Activated CD8-positive, alpha-beta memory T cell treated with anti-CD3 and anti-CD28 coated beads for 4 hours (primary cell): ENCODE data around the gene XPO6.
A peak's percentile ranks its signal among the peaks of the same experiment; 100 is the strongest.
"Not testable (repeated sequence)": the region's sequence is repeated elsewhere in the genome, so short reads cannot be mapped to it uniquely, and the experiment has no call there.

Experiments used
- DNase-seq, 2 donors: peaks; one replicate each; pipeline ENCODE4 v3.0.0-alpha.2; 2020; ENCODE audit warnings: low read depth in 2 of 2

Gene XPO6

DNA sequence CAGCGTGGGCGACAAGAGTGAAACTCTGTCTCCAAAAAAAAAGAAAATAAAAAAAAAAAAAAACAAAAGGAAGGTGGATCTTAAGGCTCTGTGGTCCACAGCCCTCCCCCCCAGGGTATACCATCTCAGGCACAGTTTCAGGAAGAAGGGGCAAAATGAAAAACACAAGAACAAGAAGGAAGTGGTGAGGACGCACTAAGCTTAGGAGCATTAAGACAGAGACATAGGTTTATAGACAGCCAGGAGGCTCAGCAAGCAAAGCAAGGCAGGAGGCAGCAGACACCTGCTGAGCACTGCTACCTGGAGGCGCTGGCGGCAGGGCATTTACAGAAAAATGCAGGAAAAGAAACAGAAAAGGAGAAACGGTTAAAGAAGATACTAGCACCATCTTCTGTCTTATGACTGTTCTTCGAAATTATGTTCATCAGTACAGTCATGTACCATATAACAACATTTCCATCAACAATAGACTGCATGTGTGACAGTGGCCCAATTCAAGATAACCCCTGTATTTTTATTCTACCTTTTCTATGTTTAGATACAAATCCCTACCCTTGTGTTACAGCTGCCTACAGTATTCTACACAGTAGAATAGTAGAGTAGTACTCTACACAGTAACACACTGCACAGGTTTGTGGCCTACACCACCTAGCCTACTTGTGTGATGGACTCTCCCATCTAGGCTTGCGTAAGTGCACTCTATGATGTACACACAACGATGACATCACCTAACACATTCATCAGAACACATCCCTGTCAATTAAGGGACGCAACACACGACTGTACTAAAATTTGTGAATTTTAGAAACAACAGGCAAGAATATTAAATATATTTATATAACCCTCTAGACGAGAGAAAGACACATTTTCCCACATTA is 62.5 kb downstream of the XPO6 start:
- DNase-seq, result no peak

DNA sequence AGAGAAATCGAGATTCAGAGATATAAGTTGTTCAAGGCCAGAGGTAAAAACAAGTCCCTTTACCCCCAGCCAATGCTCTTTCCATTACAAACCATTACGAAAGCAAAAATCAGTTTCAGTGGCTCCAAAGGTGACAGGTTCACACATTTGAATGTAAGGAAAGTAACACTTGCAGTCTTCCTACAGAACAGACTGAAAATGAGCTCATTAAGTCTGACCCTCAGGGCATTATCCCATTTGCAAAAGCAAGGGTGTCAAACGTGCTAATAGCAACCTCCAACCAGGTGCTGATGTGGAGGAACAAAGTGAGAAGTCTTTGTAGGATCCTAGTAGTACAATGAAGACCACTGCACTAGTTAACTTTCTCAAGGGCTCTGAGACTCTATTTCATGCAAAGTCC is 65.2 kb downstream of the XPO6 start:
- no peak for DNase-seq

DNA sequence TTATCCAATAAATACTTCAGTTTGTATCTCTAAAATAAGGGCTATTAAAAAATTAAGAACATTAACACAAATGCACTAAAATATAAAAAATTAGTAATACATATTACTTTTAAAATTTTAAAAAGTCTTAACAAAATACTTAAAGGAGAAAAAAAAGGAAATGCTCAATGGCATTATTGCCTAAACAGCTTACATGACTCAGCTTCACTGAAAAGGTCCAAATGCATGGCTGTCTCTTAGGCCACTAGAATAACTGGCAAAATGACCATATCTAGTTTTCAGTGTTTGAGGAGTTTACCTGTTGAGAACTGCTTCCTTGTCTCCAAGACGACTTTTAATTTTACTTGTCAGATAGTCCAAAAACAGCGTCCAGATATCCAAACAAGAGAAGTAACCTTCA is 66.0 kb downstream of the XPO6 start:
- DNase-seq, result no peak

DNA sequence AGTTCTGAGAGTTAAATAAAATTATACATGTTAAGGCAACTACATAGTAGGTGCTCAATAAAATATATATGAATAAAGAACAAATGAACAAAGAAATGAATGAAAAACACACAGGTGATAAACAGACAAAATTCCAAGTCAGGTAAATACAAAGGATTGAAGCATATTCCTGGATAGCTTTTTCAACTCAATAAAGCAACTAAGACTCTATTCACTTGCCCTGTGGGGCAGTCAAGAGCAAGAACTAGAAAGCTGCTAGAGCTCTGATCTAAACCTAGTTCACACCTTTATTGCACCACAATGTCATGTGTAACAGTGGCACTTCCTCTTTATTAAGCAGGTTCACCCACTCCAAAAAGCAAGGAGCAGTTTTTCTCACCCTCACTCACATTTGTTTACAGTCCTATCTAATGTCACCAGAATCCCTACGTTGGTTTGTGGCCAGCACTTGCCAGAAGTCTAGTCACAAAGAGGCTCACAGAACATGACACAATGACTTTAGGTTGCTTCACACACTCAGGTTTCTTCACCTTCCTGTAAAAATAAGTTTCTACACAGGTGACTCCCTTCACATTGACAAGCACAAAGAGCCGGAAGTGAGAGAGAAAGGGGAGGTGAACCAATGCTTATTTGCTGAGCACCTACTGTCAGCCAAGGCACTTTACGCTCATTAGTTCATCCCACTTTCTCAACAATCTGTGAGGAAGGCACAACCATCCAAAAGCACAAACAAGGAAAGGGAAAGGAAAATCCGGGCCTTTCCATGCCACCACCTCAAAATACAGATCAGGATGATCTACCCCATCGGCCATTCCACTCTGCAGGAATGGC is 70.8 kb downstream of the XPO6 start:
- DNase-seq, result peak; percentile 24 to 38

DNA sequence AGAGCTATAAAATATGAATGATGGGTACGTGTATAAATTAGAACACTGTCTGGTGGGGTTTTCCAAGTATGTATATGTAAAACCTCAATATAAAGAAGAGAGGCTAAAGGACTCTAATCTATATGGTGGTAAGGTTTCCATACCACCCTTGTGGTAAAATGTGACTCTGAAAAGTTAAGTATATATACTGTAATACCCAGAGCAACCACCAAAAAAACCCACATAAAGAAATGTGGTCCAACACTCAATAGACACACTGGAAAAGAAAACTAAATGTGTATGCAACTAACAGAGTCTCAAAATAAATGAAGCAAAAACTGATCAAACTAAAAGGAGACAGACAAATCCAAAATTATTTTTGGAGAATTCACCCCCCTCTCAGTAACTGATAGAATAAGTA is 72.2 kb downstream of the XPO6 start:
- DNase-seq, result no peak

DNA sequence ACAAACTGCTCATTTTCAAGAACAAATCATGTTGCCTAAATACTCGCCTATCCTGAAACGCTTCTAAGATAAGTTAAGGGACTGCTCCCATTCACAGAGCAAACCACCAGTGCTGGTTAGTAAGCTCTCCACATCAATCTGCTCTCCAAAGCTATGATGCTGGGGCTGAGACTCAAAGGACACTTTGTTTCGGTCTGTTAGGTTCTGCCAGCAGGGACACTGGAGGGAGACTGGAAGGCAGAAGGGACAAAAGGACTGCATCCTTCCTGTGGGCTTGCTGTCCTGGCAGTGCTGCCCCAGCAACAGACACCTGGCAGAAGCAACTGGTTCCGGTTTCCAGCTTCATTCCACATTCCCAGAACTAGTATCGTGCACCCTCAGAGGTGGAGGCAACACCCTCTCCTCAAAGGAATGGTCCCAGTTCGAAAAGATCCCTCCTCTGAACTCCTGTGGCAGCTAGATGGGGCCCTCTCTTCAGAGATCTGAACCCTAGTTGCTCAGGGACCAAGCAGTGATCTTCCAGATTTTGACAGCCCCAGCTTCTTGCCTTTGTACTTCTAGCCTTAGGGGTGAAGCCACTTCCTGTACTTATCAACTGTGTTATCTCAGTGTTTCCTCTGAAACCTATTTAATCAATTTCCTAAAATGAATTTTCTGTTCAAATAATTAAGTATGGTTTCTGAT is 74.9 kb downstream of the XPO6 start:
- peak in 1 of 2 donors; percentile 12 for DNase-seq

DNA sequence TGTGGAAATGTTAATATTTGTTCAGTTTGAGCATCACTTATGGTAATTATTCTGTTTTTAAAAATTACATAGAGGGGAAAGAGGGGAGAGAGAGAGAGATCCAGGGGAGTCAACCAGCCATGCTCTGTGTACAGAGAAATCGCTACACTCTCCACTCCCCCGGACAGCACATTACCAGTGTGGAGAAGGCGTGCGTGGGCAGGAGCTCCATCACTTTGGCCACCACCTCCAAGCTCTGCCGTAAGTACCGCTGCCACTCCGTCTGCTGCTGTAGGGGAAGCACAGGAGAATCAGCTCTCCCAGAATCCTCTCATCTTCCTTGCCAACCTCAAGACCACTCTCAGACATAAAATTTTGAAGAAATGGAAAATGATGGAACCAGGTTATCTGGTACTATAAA is 78.1 kb downstream of the XPO6 start:
- no peak for DNase-seq

DNA sequence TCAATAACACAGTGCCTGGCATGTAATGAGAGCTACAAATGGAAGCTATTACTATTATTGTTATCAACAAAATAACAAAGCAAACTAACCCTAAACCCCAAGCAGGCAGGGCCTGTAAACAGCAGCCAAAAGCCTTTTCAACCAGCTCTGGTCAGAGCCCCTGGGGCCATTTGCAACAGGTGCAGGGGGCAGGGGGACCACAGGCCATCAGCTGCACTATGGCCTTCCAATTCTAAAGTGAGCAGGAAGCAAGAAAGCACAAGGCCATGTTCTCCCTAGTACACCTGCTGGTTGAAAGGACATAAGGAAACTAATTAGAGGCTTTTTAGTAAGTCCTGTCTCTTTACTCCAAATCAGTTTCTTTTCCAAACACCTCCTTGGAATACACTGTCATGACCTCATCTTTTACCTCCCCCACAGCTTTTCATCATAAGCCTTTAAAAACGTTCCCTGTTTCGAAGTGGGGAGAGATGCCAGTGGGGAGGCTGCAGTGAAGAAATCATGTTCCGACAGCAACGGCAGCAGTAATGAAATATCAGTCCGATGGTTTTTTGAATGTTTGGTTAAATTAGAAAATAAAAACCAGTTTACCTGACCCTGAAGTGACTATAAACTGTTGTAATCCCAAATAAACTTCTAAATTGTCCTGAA is 79.9 kb downstream of the XPO6 start:
- no peak for DNase-seq

DNA sequence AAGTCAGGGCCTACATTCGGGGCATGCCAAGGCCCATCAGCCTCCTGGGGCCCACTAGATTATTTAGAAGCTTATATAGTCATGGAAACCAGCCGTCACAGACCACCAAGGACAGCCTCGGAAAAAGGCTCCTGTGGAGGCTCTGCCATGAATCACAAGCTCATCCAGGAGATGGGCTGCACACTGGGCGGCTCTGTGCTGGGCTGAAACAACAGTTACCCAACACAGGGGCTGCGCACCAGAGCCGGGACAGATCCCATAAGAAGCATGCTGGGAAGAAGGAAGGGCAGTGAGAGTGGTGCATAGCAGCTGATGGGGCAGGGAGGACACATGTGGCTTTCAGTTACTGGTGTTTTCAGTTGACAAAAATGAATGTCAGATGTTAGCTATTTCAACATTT is 80.6 kb downstream of the XPO6 start:
- DNase-seq, result no peak

DNA sequence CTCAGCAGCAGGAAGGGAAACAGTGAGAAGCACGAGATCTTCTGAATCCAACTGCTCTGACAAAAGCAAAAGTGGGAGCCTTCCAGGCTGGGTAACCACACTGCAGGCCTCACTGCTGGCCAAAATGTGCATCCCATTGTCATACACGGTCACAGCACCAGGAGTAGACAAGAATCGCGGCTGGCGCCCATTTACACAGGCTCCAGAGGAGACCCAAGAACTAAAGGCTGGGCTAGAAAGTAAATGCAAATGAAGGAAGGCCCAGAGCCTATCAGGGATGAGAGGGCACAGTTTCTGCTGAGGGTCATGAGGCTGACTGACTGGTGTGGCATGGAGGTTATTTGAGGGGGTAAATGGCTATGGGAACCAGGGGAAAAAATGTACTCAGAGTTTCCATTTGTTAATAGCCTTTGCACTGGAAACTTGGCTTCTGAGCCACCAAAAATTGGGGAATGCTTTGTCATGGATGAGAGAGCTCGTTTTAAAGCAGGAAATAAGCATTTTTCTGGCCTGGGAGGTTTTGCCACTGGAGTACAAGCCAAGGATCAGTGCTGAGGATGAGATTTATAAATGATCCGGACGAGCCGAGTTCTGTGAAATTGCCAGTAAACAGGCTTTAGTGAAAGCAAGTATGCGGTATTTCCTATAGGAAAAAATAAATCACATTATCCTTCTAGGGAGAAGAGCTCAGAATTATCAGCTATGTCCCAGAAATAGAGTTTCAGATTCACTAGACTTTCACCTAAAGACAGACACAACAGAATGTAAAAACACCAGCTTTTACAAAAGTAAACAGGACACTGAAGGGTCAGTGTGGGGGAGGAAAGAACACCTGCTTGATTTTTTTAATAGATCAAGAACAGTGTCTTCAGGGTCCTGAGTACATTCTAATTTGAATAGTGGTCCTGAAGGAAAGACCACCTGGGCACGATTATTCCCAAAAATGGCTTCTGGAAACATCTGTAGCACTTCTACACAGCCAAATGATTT is 81.4 kb downstream of the XPO6 start:
- DNase-seq, result no peak

DNA sequence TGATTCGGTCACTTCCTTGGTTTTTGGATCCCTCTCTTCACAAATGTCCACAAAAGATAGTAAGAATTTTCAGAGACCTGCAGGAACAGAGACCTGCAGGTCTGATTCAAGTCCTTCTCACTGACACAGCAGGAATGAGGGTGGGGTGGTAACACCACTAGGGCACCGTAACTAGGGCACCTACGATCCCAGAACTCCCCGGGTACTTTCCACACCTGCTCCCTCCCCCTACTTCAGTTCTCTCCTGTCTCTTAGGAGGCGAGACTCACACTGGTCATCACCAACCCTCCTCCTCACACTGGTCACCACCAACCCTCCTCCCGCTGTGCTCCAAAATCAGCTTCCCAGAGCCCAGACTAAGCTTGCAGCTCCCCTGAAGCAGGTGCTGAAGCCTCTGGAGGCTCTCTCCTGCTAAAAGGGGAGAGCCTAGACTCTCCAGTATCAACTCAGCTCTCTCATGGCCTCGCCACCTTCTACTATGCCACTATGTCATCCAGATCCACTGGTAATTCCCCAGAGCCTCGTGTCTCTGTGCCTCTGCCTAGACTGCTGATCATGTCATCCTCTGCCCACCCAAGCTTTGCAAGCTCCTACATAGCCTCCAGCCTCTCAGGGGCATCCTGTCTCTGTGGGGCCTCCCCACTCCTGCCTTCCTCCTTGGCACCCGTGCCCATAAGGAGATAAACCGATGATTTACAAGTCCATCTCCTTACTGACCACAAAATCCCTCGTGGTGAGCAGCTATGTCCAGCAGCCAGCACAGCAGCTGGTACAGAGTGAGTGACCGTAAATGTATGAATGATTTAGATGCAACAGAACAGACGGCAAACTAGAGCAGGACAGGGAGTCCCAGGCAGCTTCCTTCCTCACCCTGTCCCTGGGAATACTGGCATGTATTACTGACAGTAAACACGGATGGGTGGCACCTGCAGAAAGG is 84.8 kb downstream of the XPO6 start:
- no peak for DNase-seq

DNA sequence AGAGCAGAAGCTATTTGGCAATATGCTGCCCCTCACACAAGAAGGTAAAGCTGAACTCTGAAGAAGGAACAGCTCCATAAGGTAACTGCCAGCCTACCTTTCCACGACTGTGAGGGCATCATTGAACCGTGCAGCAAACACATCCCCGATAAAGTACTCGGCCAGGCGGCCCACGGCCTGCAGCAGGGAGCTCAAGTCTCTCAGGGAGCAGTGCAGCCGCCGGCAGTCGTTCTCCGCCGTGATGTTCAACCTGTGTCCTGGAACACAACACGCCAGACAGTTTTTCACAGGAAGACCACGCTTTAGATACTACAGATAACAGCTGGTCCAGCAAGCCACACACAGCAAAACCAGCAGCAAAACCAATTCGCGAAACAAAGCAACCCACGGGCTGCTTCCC is 86.2 kb downstream of the XPO6 start:
- no peak for DNase-seq

DNA sequence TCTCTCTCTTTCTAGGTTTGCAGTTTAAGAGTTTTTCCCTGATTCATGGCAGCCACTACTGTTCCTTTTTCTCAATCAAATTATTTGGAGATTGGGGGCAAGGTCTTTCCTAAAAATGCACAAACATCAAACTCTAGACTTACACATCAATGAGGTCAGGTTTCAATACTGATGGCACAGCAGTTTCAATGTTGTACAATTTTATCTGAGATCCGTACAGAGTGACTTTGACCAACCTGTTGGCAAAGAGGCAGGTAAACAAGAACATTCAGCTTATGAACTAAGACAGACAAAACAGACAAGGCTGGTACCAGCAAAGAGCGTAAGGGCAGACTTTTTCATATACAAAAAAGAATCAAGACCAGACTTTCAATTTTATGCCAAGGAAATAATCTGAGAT is 90.2 kb downstream of the XPO6 start:
- no peak for DNase-seq

DNA sequence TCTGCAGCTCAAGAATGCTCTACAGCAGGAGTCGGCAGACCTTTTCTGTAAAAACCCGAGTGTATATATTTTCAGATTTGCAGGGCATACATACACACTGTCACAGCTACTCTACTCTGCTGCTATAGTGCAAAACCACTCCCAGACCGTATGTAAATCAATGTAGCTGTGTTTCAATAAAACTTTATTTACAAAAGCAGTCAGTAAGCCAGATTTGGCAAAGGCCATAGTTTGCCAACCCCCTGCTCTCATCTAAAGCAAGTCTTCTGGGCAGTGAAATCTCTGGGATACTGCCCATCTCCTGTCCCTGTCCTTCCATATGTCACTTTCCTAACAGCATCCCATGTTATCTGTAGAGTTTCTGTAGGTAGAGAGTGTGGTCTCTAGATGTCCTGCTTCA is 91.0 kb downstream of the XPO6 start:
- DNase-seq, result no peak

DNA sequence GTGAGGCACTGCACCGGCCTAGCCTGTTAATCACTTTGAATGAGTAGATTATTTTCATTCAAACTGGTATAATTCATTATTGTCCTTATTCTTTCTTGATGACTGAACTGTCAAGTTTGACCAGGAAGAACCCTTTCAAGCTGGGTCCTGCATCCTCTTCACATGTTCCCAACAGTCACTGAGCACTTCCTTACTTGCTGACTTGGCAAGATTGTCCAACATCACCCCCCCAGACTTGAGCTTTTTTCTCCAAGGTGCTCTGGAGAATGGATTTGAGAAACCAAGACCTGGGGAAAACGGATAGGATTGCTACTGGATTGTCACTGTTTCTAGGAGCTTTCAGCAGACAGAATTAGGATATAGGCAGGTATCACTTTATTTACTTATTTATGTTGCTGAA is 93.1 kb downstream of the XPO6 start:
- no peak for DNase-seq

DNA sequence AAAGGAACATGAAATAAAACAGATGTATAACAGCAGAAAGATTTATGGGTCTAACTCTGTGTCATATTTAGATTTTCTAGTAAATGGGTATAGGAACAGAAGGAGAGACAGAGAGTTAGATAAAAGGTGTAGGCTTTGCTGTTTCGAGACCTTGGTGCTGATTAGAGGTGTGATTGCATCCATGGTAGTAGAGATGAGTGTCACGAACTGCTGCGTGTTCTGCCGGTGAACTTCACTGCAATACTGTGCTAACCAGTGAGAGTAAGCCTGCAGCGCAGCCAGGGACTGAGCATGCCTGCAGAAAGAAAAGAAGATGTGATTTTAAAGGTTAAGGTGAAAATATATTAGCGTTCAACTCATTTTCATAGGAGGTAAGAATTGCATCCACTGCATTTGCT is 94.6 kb downstream of the XPO6 start:
- DNase-seq, result no peak

DNA sequence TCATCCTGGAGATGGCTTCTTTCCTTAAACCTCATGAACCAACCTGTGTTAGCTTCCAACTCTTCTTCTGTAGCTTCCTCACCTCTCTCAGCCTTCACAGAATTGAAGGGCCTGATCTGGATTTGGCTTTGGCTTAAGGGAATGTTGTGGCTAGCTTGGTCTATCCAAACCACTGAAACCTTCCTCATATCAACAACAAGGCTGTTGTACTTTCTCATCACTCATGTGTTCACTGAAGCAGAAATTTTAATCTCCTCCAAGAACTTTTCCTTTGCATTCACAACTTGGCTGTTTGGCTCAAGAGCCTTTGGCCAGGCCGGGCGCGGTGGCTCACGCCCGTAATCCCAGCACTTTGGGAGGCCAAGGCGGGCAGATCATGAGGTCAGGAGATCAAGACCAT is 95.9 kb downstream of the XPO6 start:
- not testable (repeated sequence) for DNase-seq

DNA sequence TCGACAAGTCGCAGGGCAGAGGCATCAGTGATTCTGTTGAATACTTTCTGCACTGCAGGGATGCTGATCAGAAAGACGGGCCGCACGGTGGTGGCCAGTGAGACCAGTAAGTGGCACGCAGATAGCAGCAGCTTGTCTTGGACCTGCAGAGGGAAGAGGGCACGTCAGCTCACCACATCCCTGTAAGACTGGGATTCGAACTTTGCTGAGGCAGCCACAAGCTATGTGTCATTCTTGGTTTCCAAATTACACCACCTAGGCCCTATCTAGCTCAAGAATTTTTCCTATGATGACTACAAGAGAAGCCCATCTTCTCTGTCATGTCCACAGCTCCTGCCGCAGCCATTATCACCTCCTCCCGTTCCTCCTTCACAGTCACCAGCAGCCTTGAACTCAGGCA is 98.9 kb downstream of the XPO6 start:
- no peak for DNase-seq

DNA sequence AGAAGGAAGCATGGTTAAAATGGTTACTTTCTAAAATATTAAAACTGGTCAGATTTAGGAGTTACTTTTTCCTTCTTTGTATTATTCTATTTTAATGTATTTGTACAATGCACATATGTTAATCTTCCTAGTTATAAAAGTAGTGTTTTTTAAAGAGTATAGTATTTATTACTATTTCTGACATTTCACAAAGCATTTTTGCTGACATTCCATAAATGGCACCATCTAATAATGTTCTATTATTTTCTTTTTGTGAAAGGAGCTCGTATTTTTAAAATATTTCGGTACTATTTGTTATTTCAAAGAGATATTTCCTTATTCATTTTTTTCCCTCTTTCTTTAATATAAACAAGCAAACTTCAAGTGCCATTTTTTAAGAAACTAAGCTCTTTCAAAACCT is 100.8 kb downstream of the XPO6 start:
- no peak for DNase-seq

DNA sequence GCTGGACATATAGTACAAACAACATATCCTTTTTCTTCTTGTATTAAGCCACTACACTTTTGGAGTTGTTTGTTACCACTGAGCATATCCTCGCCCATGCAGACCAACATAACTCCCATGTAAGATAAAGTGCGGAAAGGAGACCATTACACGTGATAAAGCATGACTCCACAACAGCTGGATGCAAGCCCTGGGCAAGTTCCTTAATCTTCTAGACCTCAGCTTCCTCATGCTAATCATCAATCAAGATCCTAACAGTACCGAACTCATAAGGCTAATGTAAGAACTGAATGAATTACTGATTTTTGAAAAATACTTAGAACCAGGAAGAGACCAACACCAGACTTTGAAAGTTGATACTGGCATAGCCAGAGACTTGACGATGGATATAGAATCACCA is 101.3 kb downstream of the XPO6 start:
- DNase-seq, result no peak
